SH-SY5Y (cell line): ENCODE results near the gene SLC38A10.

Experiments
- GATA2 ChIP-seq: IDR thresholded peaks from 2 replicates; pipeline ENCODE4 v1.6.1; 2011; ENCODE audit warnings: mild to moderate bottlenecking, low read depth, low read length
- GATA3 ChIP-seq: IDR thresholded peaks from 2 replicates; pipeline ENCODE4 v1.6.1; 2011; ENCODE audit warnings: low read depth, mild to moderate bottlenecking, low read length, moderate library complexity

DNA sequence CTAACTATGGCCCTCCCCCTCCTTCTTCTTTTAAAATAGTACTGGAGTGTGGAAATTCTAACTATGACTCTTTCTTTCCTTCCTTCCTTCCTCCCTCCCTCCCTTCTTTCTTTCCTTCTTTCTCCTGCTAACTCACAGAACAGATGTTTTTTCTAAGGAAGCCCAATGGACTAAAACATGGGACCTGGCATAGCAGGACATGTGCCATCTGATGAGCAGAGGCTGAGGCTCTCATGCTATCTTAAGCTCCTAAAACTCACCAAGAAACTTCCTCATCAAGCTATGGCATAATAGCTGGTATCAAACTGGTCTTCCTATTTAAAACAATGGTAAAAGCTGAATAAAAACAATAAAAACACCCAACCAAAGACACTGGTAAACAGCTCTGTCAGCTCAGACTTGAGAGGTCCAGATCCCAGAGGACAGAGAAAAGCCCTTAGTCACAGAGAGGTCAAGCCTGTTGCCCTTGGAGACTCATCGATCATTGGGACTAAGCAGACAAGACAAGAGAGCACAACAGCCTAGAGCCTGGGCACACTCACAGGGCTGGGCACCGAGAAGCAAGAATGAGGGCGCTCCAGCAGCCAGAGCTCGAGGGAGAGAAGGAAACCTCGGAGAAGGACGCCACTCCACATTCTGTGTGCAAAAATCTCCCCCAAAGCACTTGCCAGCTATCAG, 27.6 kb downstream of the SLC38A10 start:
- TF ChIP-seq GATA2 (no peak), GATA3 (no peak)
